HepG2 (cell line): ENCODE data around the gene NR3C2. TPM values are rescaled to one million over a fixed set of nuclear protein-coding genes. Genes with fewer than 3 reads are reported as not detected.

Source experiments
- ATAC-seq: fragments of 200-7000 bp; cut with Tn5 transposase; 3 replicates; pipeline ENCODE4 v1.9.1; 2020; ENCODE audit warnings: mild to moderate bottlenecking, moderate library complexity
- BruUV-seq: library from RNA; stranded (reverse); fragments of 400-500 nt; replicated peaks from 2 replicates; lab custom pipeline; 2021; lab: Mats Ljungman, UMichigan
- CTCF ChIA-PET: fragments of 300-600 bp; formaldehyde crosslinking; extraction: SDS; loops from one replicate; lab custom pipeline; 2021; ENCODE audit warnings: low total read pairs, inconsistent platforms, low intra/inter-chr PET ratio; lab: Yijun Ruan, JAX
- POLR2A ChIA-PET: fragments of 350-600 bp; sonication (Branson Sonifier 250); formaldehyde crosslinking; loops from one replicate; lab custom pipeline; 2020; ENCODE audit warnings: antibody characterized with exemption, inconsistent platforms; lab: Yijun Ruan, JAX
- DNase-seq: peaks from one replicate; pipeline ENCODE4 v3.0.0-alpha.2; 2015; ENCODE audit warnings: low spot score
- FAIRE-seq: peaks from 3 replicates; lab custom pipeline; 2011; peaks lifted over from hg19 to GRCh38; lab: Jason Lieb, UNC
- H2AFZ ChIP-seq: one replicate; pipeline ENCODE4 v1.6.1; 2011; ENCODE audit warnings: low read length, inconsistent platforms
- H3K27ac ChIP-seq: fragments of 300-600 bp; 3 replicates; pipeline ENCODE4 v1.8.0; 2011; ENCODE audit warnings: mixed run types, mild to moderate bottlenecking, mixed read lengths, low read length, inconsistent platforms; ENCODE audit not compliant: insufficient read depth; ENCODE audit errors: extremely low read length
- H3K27me3 ChIP-seq, 2 experiments: fragments of 200-600 bp in 1 of 2; 2 replicates in 1 of 2; 3 replicates in 1 of 2; pipeline versions ENCODE4 v1.6.0 to v1.8.0; 2011; ENCODE audit warnings: low read length in 2 of 2, mild to moderate bottlenecking in 2 of 2, moderate library complexity in 2 of 2, inconsistent platforms in 1 of 2; ENCODE audit not compliant: insufficient read depth in 2 of 2, control insufficient read depth in 1 of 2
- H3K36me3 ChIP-seq, 2 experiments: fragments of 200-600 bp in 1 of 2; replicated peaks in 1 of 2; 2 replicates in 1 of 2; 3 replicates in 1 of 2; pipeline versions ENCODE4 v1.5.1 to v1.8.0; 2011; ENCODE audit warnings: low read length in 2 of 2, inconsistent platforms in 1 of 2; ENCODE audit not compliant: insufficient read depth in 2 of 2, control insufficient read depth in 1 of 2
- H3K4me1 ChIP-seq: 2 replicates; pipeline ENCODE4 v1.5.1; 2012; ENCODE audit warnings: low read length, inconsistent platforms; ENCODE audit not compliant: insufficient read depth
- H3K4me2 ChIP-seq: 2 replicates; pipeline ENCODE4 v1.6.0; 2011; ENCODE audit warnings: low read depth, low read length, inconsistent platforms
- H3K4me3 ChIP-seq, 3 experiments: fragments of 200-600 bp in 1 of 3; sonication (generic), shearing (Covaris generic) in 1 of 3; replicated peaks in 1 of 3; 2 replicates each; pipeline ENCODE4 v1.5.1; 2011 to 2016; ENCODE audit warnings: low read length in 3 of 3, inconsistent platforms in 2 of 3, low read depth in 2 of 3, mild to moderate bottlenecking in 2 of 3, control low read depth in 1 of 3, mixed read lengths in 1 of 3; ENCODE audit not compliant: insufficient read depth in 1 of 3
- H3K79me2 ChIP-seq: one replicate; pipeline ENCODE4 v1.6.1; 2011; ENCODE audit warnings: low read length, inconsistent platforms; ENCODE audit not compliant: insufficient read depth
- H3K9ac ChIP-seq: 2 replicates; pipeline ENCODE4 v1.6.0; 2011; ENCODE audit warnings: mild to moderate bottlenecking, low read depth, low read length, inconsistent platforms; ENCODE audit not compliant: insufficient read depth
- H3K9me3 ChIP-seq: 2 replicates; pipeline ENCODE4 v1.5.1; 2012; ENCODE audit warnings: mild to moderate bottlenecking, low read length
- H4K20me1 ChIP-seq: 2 replicates; pipeline ENCODE4 v1.6.0; 2011; ENCODE audit warnings: inconsistent platforms, mild to moderate bottlenecking, low read length, moderate library complexity; ENCODE audit not compliant: insufficient read depth
- HNF1A ChIP-seq, 2 experiments: sonication (generic) in 1 of 2; formaldehyde crosslinking in 1 of 2; IDR thresholded peaks; 2 replicates each; pipeline versions ENCODE4 v1.4.0 to v1.6.1; 2016 to 2020; ENCODE audit warnings: borderline replicate concordance in 1 of 2, low read depth in 1 of 2, mild to moderate bottlenecking in 1 of 2, missing genetic modification reagents in 1 of 2
- WGBS: methylation state at CpG from one replicate; pipeline ENCODE4 v1.1.6; 2017; ENCODE audit warnings: low lambda C conversion rate; 5-methylcytosine and 5-hydroxymethylcytosine counted together
- in situ Hi-C: cut with HindIII; loops from 2 replicates; pipeline ENCODE4 v1.10.0; 2017; ENCODE audit warnings: low pct_unique_long_range_greater_than_20kb; ENCODE audit not compliant: extremely low pct_ligation_motif_present
- intact Hi-C: fragments of 100-400 bp; cut with micrococcal nuclease; formaldehyde crosslinking; loops from one replicate; pipeline ENCODE4 v1.10.0; 2022; ENCODE audit not compliant: unreplicated experiment
- polyA plus RNA-seq, 8 experiments: library from polyadenylated mRNA; depleted of rRNA in 3 of 8; stranded (reverse) in 7 of 8; unstranded in 1 of 8; fragments of >200 nt; fragmentation: Illumina TruSeq in 4 of 8; extraction: Trizol in 4 of 8; gene quantifications; 2 replicates each; pipeline versions ENCODE4 v1.2.1 to v1.2.3, GENCODE V29; 2011 to 2016; ENCODE audit warnings: low read depth in 4 of 8, missing spikeins in 1 of 8, mixed read lengths in 1 of 8; ENCODE audit not compliant: insufficient read depth in 1 of 8
- total RNA-seq, 5 experiments: library from RNA; depleted of rRNA; stranded (reverse); fragments of >200 nt; fragmentation: Illumina TruSeq; extraction: Trizol; gene quantifications; 2 replicates each; pipeline ENCODE4 v1.2.3, GENCODE V29; 2016; ENCODE audit warnings: low read depth in 1 of 5
- TF ChIP-seq, protein P1 (sequence below): sonication (generic); formaldehyde crosslinking; IDR thresholded peaks from 2 replicates; pipeline ENCODE4 v1.4.0; 2020; ENCODE audit warnings: missing genetic modification reagents

NR3C2 gene
- total and polyA plus RNA-seq, 2 of the 13 experiments (the other 11 are each of a cell fraction or from before 2014, with no cell fraction given) = 0.26 to 0.46 TPM

GRCh38 chr4:148068065-148068911, 373.9 kb downstream of the NR3C2 start:
- H3K9me3 ChIP-seq = peaks cover 6% of the 10 kb centered on the region; the same call in 1 of the 2 replicates
- no peak overlapping the region for H3K27ac ChIP-seq
- ATAC-seq (no peak), DNase-seq (no peak), FAIRE-seq (no peak)
- ChIA-PET CTCF (no interaction called here), POLR2A (no interaction called here)
- no peak overlapping the region for H2AFZ ChIP-seq
- WGBS = 67% methylated on average over 12 of the region's 13 CpGs
- no peak overlapping the region for H3K4me3 ChIP-seq
- BruUV-seq = no TSS peak
- TF ChIP-seq, protein P1, sequence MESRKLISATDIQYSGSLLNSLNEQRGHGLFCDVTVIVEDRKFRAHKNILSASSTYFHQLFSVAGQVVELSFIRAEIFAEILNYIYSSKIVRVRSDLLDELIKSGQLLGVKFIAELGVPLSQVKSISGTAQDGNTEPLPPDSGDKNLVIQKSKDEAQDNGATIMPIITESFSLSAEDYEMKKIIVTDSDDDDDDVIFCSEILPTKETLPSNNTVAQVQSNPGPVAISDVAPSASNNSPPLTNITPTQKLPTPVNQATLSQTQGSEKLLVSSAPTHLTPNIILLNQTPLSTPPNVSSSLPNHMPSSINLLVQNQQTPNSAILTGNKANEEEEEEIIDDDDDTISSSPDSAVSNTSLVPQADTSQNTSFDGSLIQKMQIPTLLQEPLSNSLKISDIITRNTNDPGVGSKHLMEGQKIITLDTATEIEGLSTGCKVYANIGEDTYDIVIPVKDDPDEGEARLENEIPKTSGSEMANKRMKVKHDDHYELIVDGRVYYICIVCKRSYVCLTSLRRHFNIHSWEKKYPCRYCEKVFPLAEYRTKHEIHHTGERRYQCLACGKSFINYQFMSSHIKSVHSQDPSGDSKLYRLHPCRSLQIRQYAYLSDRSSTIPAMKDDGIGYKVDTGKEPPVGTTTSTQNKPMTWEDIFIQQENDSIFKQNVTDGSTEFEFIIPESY (CRISPR knock-in tag) = peak; percentile 75
- TF ChIP-seq HNF1A (IDR thresholded peaks at IDR 0.05; ENCODE audit: low read depth) (no peak), HNF1A (CRISPR knock-in tag; IDR thresholded peaks at IDR 0.05; ENCODE audit: borderline replicate concordance) (no peak)
- H4K20me1 ChIP-seq = no peaks in the 10 kb centered on the region
- H3K4me2 ChIP-seq = no peak overlapping the region
- no peaks in the 10 kb centered on the region for H3K36me3 ChIP-seq
- H3K4me1 ChIP-seq = no peaks in the 10 kb centered on the region
- no peak overlapping the region for H3K9ac ChIP-seq
- H3K27me3 ChIP-seq = no peaks in the 10 kb centered on the region
- H3K79me2 ChIP-seq = no peaks in the 10 kb centered on the region
- intact Hi-C loops = no loop called here
- in situ Hi-C loops = no loop called here
